IMR-90 (cell line): ENCODE results near the gene CCDC32.

Experiments
- BHLHE40 ChIP-seq: fragments of 150-350 bp; IDR thresholded peaks from 2 replicates; pipeline ENCODE4 v1.6.1; 2016; ENCODE audit warnings: mild to moderate bottlenecking, low read depth, low read length
- CEBPB ChIP-seq: IDR thresholded peaks from 2 replicates; pipeline ENCODE4 v1.6.1; 2012; ENCODE audit warnings: low read depth, low read length, improper control_type of control experiment
- FOS ChIP-seq: fragments of 150-350 bp; IDR thresholded peaks from 2 replicates; pipeline ENCODE4 v1.6.1; 2016; ENCODE audit warnings: low read depth, low read length
- MAFK ChIP-seq: IDR thresholded peaks from 2 replicates; pipeline ENCODE4 v1.6.1; 2012; ENCODE audit warnings: low read depth, low read length, improper control_type of control experiment
- MAZ ChIP-seq: IDR thresholded peaks from 2 replicates; pipeline ENCODE4 v1.6.1; 2012; ENCODE audit warnings: low read depth, mild to moderate bottlenecking, low read length, improper control_type of control experiment, moderate library complexity, borderline replicate concordance
- POLR2A ChIP-seq: IDR thresholded peaks from 2 replicates; pipeline ENCODE4 v1.6.1; 2012; ENCODE audit warnings: mild to moderate bottlenecking, low read depth, low read length
- RAD21 ChIP-seq: IDR thresholded peaks from 2 replicates; pipeline ENCODE4 v1.6.1; 2012; ENCODE audit warnings: low read length, improper control_type of control experiment
- RFX5 ChIP-seq: IDR thresholded peaks from 2 replicates; pipeline ENCODE4 v1.8.0; 2012; ENCODE audit warnings: low read depth, mild to moderate bottlenecking, low read length, moderate library complexity
- TF ChIP-seq, protein P1 (sequence below): conservative IDR thresholded peaks from 2 replicates; pipeline ENCODE4 v1.5.1; 2012; ENCODE audit warnings: mild to moderate bottlenecking, low read depth, low read length, improper control_type of control experiment
- TF ChIP-seq, protein P2 (sequence below): fragments of 150-350 bp; IDR thresholded peaks from 2 replicates; pipeline ENCODE4 v1.6.1; 2017; ENCODE audit warnings: mild to moderate bottlenecking, antibody characterized with exemption, low read length, low read depth

DNA sequence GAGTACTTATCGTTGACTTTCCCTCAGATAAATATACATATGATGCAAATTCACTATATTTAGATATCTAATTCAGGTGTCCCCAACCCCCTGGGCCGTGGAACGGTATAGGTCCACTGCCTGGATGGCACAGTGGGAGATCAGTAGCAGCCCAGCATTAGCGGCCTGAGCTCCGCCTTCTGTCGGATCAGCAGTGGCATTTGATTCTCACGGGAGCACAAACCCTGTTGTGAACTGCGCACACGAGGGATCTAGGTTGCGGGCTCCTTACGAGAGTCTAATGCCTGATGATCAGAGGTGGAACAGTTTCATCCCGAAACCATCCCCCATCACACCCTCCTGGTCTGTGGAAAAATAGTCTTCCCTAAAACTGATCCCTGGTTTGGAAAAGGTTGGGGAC, 36.1 kb upstream of the CCDC32 start:
- no peak for TF ChIP-seq BHLHE40
- TF ChIP-seq CEBPB, result no peak
- no peak for TF ChIP-seq POLR2A
- TF ChIP-seq, protein P1, sequence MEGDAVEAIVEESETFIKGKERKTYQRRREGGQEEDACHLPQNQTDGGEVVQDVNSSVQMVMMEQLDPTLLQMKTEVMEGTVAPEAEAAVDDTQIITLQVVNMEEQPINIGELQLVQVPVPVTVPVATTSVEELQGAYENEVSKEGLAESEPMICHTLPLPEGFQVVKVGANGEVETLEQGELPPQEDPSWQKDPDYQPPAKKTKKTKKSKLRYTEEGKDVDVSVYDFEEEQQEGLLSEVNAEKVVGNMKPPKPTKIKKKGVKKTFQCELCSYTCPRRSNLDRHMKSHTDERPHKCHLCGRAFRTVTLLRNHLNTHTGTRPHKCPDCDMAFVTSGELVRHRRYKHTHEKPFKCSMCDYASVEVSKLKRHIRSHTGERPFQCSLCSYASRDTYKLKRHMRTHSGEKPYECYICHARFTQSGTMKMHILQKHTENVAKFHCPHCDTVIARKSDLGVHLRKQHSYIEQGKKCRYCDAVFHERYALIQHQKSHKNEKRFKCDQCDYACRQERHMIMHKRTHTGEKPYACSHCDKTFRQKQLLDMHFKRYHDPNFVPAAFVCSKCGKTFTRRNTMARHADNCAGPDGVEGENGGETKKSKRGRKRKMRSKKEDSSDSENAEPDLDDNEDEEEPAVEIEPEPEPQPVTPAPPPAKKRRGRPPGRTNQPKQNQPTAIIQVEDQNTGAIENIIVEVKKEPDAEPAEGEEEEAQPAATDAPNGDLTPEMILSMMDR, result no peak
- TF ChIP-seq, protein P2, sequence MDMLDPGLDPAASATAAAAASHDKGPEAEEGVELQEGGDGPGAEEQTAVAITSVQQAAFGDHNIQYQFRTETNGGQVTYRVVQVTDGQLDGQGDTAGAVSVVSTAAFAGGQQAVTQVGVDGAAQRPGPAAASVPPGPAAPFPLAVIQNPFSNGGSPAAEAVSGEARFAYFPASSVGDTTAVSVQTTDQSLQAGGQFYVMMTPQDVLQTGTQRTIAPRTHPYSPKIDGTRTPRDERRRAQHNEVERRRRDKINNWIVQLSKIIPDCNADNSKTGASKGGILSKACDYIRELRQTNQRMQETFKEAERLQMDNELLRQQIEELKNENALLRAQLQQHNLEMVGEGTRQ, result no peak
- no peak for TF ChIP-seq MAFK
- TF ChIP-seq RFX5, result no peak
- TF ChIP-seq RAD21, result no peak
- TF ChIP-seq MAZ, result no peak
- TF ChIP-seq FOS, result no peak
